ENCODE data around the gene LEMD2.

Gene LEMD2

GRCh38 chr6:33733709-33734007 is 55.3 kb downstream of the LEMD2 start:
- no peak overlapping the region for H3K4me3 ChIP-seq (replicated peaks; ENCODE audit: low read depth, low read length)
- no peak for DNase-seq (ENCODE audit: extremely low read depth, low read depth)
- no peak for TF ChIP-seq CTCF (IDR thresholded peaks at IDR 0.05; ENCODE audit: low read depth, low read length, missing control alignments)

DNA sequence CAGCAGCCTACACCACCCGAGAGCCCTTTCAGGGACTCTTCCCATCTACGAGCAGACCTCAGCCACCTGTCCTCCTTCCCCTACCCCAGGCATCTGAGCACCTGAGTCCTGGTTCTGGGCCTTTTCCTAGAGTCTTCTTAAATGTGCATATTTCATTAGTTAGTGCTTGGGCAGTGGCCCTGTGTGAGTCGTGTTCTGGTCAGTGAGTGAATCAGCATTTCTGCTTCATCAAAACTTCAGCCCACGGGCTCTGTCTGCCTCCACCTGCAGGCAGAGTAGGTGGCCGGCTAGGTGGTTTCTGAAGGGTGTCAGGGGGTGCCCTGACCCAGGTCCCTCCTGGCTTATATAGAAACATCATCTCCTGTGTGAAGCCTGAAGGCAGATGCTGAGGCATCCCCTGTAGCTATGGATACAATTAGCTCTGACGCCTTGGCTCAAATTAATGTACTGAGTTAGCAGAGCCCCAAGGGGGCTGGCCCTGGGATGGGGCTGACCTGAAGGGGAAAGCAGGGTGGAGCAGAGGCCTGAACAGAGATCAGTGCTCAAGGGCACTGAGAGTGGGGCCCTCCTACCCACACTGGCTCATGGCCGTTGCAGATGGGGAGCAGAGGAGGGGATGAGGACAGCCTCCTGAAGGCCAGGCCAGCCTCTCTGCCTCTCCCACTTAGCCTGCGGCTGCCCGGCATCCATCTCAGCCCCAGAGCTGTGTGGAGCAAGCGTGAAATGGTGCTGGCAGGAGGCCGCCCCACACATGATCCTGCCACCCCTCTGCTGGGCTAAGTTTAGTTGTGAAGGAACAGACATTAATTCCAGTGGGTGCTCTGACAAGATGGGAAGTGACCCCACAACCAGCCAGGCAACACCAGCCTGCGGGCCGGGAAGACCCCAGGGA is 55.9 kb downstream of the LEMD2 start:
- TF ChIP-seq CTCF (IDR thresholded peaks at IDR 0.05; ENCODE audit: low read depth, low read length, missing control alignments): no peak
- no peak for DNase-seq (ENCODE audit: extremely low read depth, low read depth)
- no peak overlapping the region for H3K4me3 ChIP-seq (replicated peaks; ENCODE audit: low read depth, low read length)

- TF ChIP-seq CTCF (IDR thresholded peaks at IDR 0.05; ENCODE audit: low read depth, low read length, missing control alignments): no peak
- DNase-seq (ENCODE audit: extremely low read depth, low read depth): no peak
- H3K4me3 ChIP-seq (replicated peaks; ENCODE audit: low read depth, low read length): no peak overlapping the region
Measured at GRCh38 chr6:33732385-33732784, 56.5 kb downstream of the LEMD2 start.

DNA sequence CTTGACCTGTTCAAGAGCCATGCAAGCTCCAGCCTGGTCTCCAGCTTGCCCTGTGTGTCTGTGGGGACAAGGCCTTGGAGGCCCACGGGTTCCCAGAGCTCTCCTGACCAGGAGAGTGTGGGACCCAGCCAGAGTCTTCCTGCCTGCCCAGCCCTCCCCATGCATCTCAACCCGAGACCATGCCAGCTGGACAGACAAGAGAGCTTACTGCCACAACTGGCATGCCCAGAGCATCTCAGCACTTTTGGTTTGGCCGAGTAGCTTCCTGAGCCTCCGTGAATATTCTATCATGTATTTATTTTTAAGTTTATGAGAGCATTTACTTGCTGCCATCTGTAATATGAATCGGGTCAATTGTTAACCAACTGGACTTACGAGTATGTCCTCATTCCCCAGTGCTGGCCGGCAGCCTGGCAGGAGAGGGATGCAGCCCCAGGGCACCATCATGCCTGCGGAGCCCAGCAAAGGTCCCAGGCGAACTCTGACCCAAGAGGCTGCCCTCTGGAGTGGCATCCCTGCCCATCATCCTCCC is 57.1 kb downstream of the LEMD2 start:
- no peak for DNase-seq (ENCODE audit: extremely low read depth, low read depth)
- no peak overlapping the region for H3K4me3 ChIP-seq (replicated peaks; ENCODE audit: low read depth, low read length)
- no peak for TF ChIP-seq CTCF (IDR thresholded peaks at IDR 0.05; ENCODE audit: low read depth, low read length, missing control alignments)

GRCh38 chr6:33731035-33731434 is 57.9 kb downstream of the LEMD2 start:
- no peak overlapping the region for H3K4me3 ChIP-seq (replicated peaks; ENCODE audit: low read depth, low read length)
- TF ChIP-seq CTCF (IDR thresholded peaks at IDR 0.05; ENCODE audit: low read depth, low read length, missing control alignments): no peak
- no peak for DNase-seq (ENCODE audit: extremely low read depth, low read depth)

DNA sequence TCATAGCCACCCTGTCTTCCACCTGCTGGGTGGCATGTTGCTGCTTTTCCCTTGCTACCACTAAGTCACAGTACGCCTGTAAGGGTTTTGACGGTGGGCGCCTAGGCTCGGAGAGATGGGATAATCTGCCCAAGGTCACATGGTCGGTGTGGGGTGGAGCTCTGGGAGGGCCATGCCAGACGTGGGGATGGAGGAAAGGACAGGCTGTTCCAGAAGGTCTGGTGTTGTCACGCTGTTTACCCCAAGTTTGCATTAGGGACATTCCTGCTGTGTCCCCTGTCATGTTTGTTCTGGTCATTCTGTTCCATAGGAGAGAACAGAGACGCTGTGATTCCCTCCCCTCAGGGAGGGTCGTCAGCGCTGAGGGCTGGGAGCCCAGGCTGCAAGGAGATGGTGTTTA is 58.3 kb downstream of the LEMD2 start:
- H3K4me3 ChIP-seq (replicated peaks; ENCODE audit: low read depth, low read length): no peak overlapping the region
- no peak for DNase-seq (ENCODE audit: extremely low read depth, low read depth)
- no peak for TF ChIP-seq CTCF (IDR thresholded peaks at IDR 0.05; ENCODE audit: low read depth, low read length, missing control alignments)

Data from HFF-Myc (cell line).